DOHH2 (cell line): ENCODE results near the gene EFNA5.

Experiments
- H3F3A ChIP-seq: fragments of 200-600 bp; sonication (generic), shearing (Covaris generic); 2 replicates; pipeline ENCODE4 v1.6.0; 2016; ENCODE audit warnings: antibody characterized with exemption, mild to moderate bottlenecking; ENCODE audit not compliant: control insufficient read depth, insufficient read depth
- H3K27ac ChIP-seq: fragments of 200-600 bp; sonication (generic); 2 replicates; pipeline ENCODE4 v1.5.1; 2014; ENCODE audit warnings: low read depth, mild to moderate bottlenecking, low read length, moderate library complexity
- H3K27me3 ChIP-seq: fragments of 200-600 bp; sonication (generic); 2 replicates; pipeline ENCODE4 v1.6.1; 2014; ENCODE audit warnings: mild to moderate bottlenecking, low read length, mixed read lengths; ENCODE audit not compliant: control insufficient read depth
- H3K36me3 ChIP-seq: fragments of 200-600 bp; sonication (generic); 2 replicates; pipeline ENCODE4 v1.6.1; 2014; ENCODE audit warnings: mild to moderate bottlenecking, low read length, moderate library complexity, mixed read lengths; ENCODE audit not compliant: control insufficient read depth
- H3K4me1 ChIP-seq: fragments of 200-600 bp; sonication (generic); 2 replicates; pipeline ENCODE4 v1.6.1; 2014; ENCODE audit warnings: mild to moderate bottlenecking, low read length, mixed read lengths; ENCODE audit not compliant: control insufficient read depth
- H3K4me2 ChIP-seq: fragments of 200-600 bp; sonication (generic); 2 replicates; pipeline ENCODE4 v1.6.0; 2014; ENCODE audit warnings: mild to moderate bottlenecking, low read length, moderate library complexity
- H3K4me3 ChIP-seq: fragments of 200-600 bp; sonication (generic); 2 replicates; pipeline ENCODE4 v1.5.1; 2014; ENCODE audit warnings: mild to moderate bottlenecking, low read length, mixed read lengths
- H3K79me2 ChIP-seq: fragments of 200-600 bp; sonication (generic); 2 replicates; pipeline ENCODE4 v1.6.1; 2014; ENCODE audit warnings: mild to moderate bottlenecking, low read length, mixed read lengths; ENCODE audit not compliant: control insufficient read depth
- H3K9me2 ChIP-seq: fragments of 200-600 bp; sonication (generic); replicated peaks from 2 replicates; pipeline ENCODE4 v1.6.1; 2014; ENCODE audit warnings: mild to moderate bottlenecking, low read length, mixed read lengths; ENCODE audit not compliant: control insufficient read depth
- H3K9me3 ChIP-seq: fragments of 200-600 bp; sonication (generic); 2 replicates; pipeline ENCODE4 v1.6.1; 2014; ENCODE audit warnings: antibody characterized with exemption, low read length, mixed read lengths; ENCODE audit not compliant: control insufficient read depth, insufficient read depth
- H4K20me1 ChIP-seq: fragments of 200-600 bp; sonication (generic); 2 replicates; pipeline ENCODE4 v1.6.0; 2014; ENCODE audit warnings: low read depth, mild to moderate bottlenecking, antibody characterized with exemption, low read length, moderate library complexity; ENCODE audit not compliant: control insufficient read depth, insufficient read depth
- CTCF ChIP-seq: fragments of 200-600 bp; sonication (generic); IDR thresholded peaks from one replicate; pipeline ENCODE4 v1.5.1; 2014; ENCODE audit warnings: antibody characterized with exemption, mild to moderate bottlenecking, low read depth, low read length; ENCODE audit not compliant: poor library complexity, severe bottlenecking
- EZH2phosphoT487 ChIP-seq: fragments of 200-600 bp; sonication (generic); IDR thresholded peaks from 2 replicates; pipeline ENCODE4 v1.6.1; 2017; ENCODE audit warnings: borderline replicate concordance, mild to moderate bottlenecking, antibody characterized with exemption, low read length, moderate library complexity, mixed read lengths

EFNA5 gene

GRCh38 chr5:107526270-107526937 is 144.3 kb downstream of the EFNA5 start:
- no peaks in the 10 kb centered on the region for H3K4me1 ChIP-seq
- H3K27me3 ChIP-seq: no peaks in the 10 kb centered on the region
- H3F3A ChIP-seq: no peaks in the 10 kb centered on the region
- H3K27ac ChIP-seq: no peak overlapping the region
- H3K9me2 ChIP-seq: no peaks in the 10 kb centered on the region
- no peaks in the 10 kb centered on the region for H4K20me1 ChIP-seq
- TF ChIP-seq EZH2phosphoT487 (no peak), CTCF (no peak)
- no peak overlapping the region for H3K4me3 ChIP-seq
- no peaks in the 10 kb centered on the region for H3K9me3 ChIP-seq
- no peaks in the 10 kb centered on the region for H3K79me2 ChIP-seq
- H3K4me2 ChIP-seq: no peak overlapping the region
- no peaks in the 10 kb centered on the region for H3K36me3 ChIP-seq

GRCh38 chr5:107524111-107524510 is 146.6 kb downstream of the EFNA5 start:
- Histone ChIP-seq H3K79me2 (no peaks in the 10 kb centered on the region), H3K4me2 (no peak overlapping the region), H3K27me3 (no peaks in the 10 kb centered on the region), H3K9me2 (no peaks in the 10 kb centered on the region), H3K4me3 (no peak overlapping the region), H3F3A (no peaks in the 10 kb centered on the region), H4K20me1 (no peaks in the 10 kb centered on the region), H3K9me3 (no peaks in the 10 kb centered on the region), H3K4me1 (no peaks in the 10 kb centered on the region), H3K36me3 (no peaks in the 10 kb centered on the region), H3K27ac (no peak overlapping the region)
- TF ChIP-seq EZH2phosphoT487: no peak
- TF ChIP-seq CTCF: no peak

- H3K4me1 ChIP-seq: no peaks in the 10 kb centered on the region
- no peaks in the 10 kb centered on the region for H3K27me3 ChIP-seq
- H3K4me2 ChIP-seq: no peak overlapping the region
- no peaks in the 10 kb centered on the region for H3K9me2 ChIP-seq
- TF ChIP-seq CTCF: no peak
- no peak for TF ChIP-seq EZH2phosphoT487
- H3K27ac ChIP-seq: no peak overlapping the region
- H4K20me1 ChIP-seq: no peaks in the 10 kb centered on the region
- H3F3A ChIP-seq: no peaks in the 10 kb centered on the region
- H3K36me3 ChIP-seq: no peaks in the 10 kb centered on the region
- H3K4me3 ChIP-seq: no peak overlapping the region
- H3K9me3 ChIP-seq: no peaks in the 10 kb centered on the region
- no peaks in the 10 kb centered on the region for H3K79me2 ChIP-seq
Observed at GRCh38 chr5:107523029-107523680, 147.6 kb downstream of the EFNA5 start.
